Neutrophil (primary cell): Measurements from ENCODE around the gene NEGR1.

Source experiments
- H3K27ac ChIP-seq: fragments of 200-600 bp; sonication (generic); 2 replicates; pipeline ENCODE4 v1.5.1; 2016; ENCODE audit warnings: mild to moderate bottlenecking, moderate library complexity
- H3K27me3 ChIP-seq: fragments of 200-600 bp; sonication (generic); 2 replicates; pipeline ENCODE4 v1.6.0; 2016; ENCODE audit warnings: mild to moderate bottlenecking
- H3K36me3 ChIP-seq: fragments of 200-600 bp; sonication (generic); 2 replicates; pipeline ENCODE4 v1.5.1; 2017
- H3K4me1 ChIP-seq, 2 experiments: fragments of 200-600 bp in 1 of 2; sonication (generic) in 1 of 2; 1 replicate in 1 of 2; 2 replicates in 1 of 2; pipeline versions ENCODE4 v1.5.1 to v1.6.1; 2013 to 2016; ENCODE audit warnings: low read depth in 1 of 2, low read length in 1 of 2, mild to moderate bottlenecking in 1 of 2, moderate library complexity in 1 of 2; ENCODE audit not compliant: control insufficient read depth in 1 of 2, insufficient read depth in 1 of 2
- H3K4me3 ChIP-seq, 2 experiments: fragments of 200-600 bp in 1 of 2; sonication (generic) in 1 of 2; 1 replicate in 1 of 2; 2 replicates in 1 of 2; pipeline ENCODE4 v1.5.1; 2013 to 2016; ENCODE audit warnings: low read depth in 1 of 2, low read length in 1 of 2, mild to moderate bottlenecking in 1 of 2, moderate library complexity in 1 of 2
- H3K9me3 ChIP-seq: fragments of 200-600 bp; sonication (generic); 2 replicates; pipeline ENCODE4 v1.5.1; 2016
- TF ChIP-seq, protein P1 (sequence below): fragments of 200-600 bp; sonication (generic); IDR thresholded peaks from 2 replicates; pipeline ENCODE4 v1.5.1; 2016; ENCODE audit warnings: antibody characterized with exemption

Gene NEGR1

DNA sequence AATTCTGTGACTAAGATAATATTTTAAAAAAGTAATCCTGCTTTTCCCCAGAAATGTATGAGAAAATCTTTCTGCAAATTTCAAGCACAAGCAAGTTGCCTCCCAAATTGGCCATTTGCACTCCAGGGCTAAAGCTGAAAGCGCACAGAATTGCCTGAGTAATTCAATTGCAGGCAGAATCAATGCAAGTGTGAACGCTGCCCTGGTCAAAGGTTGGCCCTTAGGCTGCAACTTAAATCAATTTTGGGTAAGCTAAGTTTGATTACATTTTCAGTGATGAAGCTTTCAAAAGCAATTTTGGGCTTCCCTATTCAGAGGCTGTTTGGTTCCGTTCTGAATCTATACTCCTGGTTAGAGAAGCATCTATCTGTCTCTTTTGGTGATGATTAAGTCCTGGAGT is 699.7 kb downstream of the NEGR1 start:
- TF ChIP-seq, protein P1, sequence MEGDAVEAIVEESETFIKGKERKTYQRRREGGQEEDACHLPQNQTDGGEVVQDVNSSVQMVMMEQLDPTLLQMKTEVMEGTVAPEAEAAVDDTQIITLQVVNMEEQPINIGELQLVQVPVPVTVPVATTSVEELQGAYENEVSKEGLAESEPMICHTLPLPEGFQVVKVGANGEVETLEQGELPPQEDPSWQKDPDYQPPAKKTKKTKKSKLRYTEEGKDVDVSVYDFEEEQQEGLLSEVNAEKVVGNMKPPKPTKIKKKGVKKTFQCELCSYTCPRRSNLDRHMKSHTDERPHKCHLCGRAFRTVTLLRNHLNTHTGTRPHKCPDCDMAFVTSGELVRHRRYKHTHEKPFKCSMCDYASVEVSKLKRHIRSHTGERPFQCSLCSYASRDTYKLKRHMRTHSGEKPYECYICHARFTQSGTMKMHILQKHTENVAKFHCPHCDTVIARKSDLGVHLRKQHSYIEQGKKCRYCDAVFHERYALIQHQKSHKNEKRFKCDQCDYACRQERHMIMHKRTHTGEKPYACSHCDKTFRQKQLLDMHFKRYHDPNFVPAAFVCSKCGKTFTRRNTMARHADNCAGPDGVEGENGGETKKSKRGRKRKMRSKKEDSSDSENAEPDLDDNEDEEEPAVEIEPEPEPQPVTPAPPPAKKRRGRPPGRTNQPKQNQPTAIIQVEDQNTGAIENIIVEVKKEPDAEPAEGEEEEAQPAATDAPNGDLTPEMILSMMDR, result no peak
- Histone ChIP-seq H3K36me3 (no peaks in the 10 kb centered on the region), H3K27ac (no peak overlapping the region)

DNA sequence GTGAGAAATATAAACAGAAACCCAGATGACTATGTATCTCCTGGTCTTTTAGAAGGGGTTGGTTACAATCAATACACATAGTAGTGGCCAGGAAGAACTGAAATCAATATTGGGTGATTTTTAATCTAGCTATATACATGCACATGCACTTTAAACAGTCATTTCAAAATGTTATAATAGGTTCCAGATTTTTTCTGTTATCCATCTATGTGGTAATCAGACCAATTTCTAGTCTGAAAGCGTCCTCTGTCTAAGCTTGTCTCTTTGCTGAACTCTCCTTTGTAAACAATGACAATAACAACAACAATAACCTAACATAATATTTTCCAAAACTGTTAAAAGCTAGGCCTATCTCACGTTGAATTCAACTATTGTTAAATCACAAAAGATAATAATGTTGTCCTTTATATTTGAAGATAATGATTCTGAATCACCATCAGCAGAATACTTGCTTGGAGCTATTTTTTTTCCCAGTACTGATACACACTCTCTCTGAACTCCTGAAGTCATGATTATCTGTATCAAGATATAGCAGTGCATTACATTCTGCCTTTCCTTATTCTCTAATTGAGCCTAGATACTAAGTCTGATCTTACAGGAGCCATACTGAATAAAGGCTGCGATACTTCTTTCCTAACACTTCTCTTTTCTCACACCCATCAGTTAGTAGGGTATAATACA is 704.7 kb downstream of the NEGR1 start:
- no peaks in the 10 kb centered on the region for H3K36me3 ChIP-seq
- H3K4me1 ChIP-seq, result no peaks in the 10 kb centered on the region
- no peaks in the 10 kb centered on the region for H3K27me3 ChIP-seq
- TF ChIP-seq, protein P1, result no peak
- no peak overlapping the region for H3K27ac ChIP-seq
- no peaks in the 10 kb centered on the region for H3K9me3 ChIP-seq
- H3K4me3 ChIP-seq, result no peak overlapping the region

More for the DNA sequence above, 699.7 kb downstream of the NEGR1 start:
- H3K4me1 ChIP-seq, result no peaks in the 10 kb centered on the region
- no peak overlapping the region for H3K4me3 ChIP-seq
- H3K27me3 ChIP-seq, result no peaks in the 10 kb centered on the region
- no peaks in the 10 kb centered on the region for H3K9me3 ChIP-seq

DNA sequence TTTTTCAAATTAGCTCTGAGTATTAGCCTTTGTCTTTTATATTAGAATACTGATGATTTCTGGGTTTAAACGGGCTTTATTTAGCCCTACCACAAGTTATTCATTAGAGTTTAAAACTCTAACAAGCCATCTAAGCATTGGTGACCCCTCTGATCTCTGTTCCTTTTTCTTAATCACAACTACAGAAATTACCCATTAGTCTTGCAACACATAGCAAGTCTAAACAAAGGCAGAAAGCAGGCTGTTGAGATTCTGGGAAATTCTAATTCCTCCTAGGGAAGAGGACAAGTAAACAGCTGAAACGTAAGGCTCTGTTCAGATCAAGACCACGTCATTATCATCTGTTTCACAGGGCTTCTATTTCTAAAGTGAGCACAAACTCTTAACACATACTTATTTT is 710.3 kb downstream of the NEGR1 start:
- no peak overlapping the region for H3K27ac ChIP-seq
- TF ChIP-seq, protein P1, result no peak
- H3K4me1 ChIP-seq, result no peaks in the 10 kb centered on the region

DNA sequence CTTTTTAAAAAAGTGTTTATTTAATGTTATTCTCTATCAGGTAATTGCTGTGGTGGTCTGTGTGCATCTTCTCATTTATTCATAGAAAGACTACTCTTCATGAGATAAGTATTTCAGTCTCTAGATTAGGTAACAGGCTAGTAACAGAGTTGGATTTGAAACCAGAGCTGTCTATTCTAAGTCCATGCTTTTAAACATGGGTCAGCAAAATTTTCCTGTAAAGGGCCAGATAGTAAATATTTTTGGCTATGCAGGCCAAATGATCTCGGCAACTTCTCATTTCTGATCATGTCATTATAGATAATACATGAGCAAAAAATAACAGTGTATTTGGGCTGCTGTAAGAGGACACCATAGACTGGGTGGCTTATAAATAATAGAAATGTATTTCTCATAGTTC is 715.9 kb downstream of the NEGR1 start:
- TF ChIP-seq, protein P1, result no peak
- H3K27me3 ChIP-seq, result no peaks in the 10 kb centered on the region
- H3K4me1 ChIP-seq, result no peaks in the 10 kb centered on the region
- H3K4me3 ChIP-seq, result no peak overlapping the region
- no peak overlapping the region for H3K27ac ChIP-seq
- no peaks in the 10 kb centered on the region for H3K36me3 ChIP-seq
- no peaks in the 10 kb centered on the region for H3K9me3 ChIP-seq

More for the DNA sequence above, 710.3 kb downstream of the NEGR1 start:
- H3K4me3 ChIP-seq, result no peak overlapping the region
- no peaks in the 10 kb centered on the region for H3K36me3 ChIP-seq
- H3K27me3 ChIP-seq, result no peaks in the 10 kb centered on the region
- H3K9me3 ChIP-seq, result no peaks in the 10 kb centered on the region

DNA sequence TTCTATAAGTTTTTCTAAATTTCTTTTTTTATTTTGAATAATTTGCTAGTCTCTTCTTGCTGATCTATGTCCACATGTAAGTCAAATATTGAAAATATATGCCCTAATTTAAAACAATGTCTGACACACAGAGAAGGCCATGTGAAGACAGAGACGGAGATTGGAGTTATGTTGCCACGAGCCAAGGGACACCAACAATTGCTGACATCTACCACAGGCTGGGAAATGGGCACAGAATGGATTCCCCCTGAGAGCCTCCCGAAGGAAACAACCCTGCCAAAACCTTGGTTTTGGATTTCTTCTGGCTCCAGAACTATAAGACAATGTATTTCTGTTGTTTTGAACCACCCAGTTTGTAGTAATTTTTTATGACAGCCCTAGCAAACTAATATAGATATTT is 716.5 kb downstream of the NEGR1 start:
- H3K27me3 ChIP-seq, result no peaks in the 10 kb centered on the region
- TF ChIP-seq, protein P1, result no peak
- H3K27ac ChIP-seq, result no peak overlapping the region
- no peaks in the 10 kb centered on the region for H3K4me1 ChIP-seq
- H3K36me3 ChIP-seq, result no peaks in the 10 kb centered on the region
- H3K9me3 ChIP-seq, result no peaks in the 10 kb centered on the region
- no peak overlapping the region for H3K4me3 ChIP-seq
